NCI-H1436 (cell line): Measurements from ENCODE around the gene MPL.
A peak's percentile ranks its signal among the peaks of the same experiment; 100 is the strongest.

ENCODE experiments used
- DNase-seq: peaks from one replicate; lab custom pipeline; 2025; lab: John Stamatoyannopoulos, UW

MPL gene

GRCh38 chr1:43337588-43337987, at the start of gene MPL:
MPL (plus strand) TSS chr1:43337818; CDS start chr1:43337849, 31 bp downstream.
- DNase-seq, result no peak

DNA sequence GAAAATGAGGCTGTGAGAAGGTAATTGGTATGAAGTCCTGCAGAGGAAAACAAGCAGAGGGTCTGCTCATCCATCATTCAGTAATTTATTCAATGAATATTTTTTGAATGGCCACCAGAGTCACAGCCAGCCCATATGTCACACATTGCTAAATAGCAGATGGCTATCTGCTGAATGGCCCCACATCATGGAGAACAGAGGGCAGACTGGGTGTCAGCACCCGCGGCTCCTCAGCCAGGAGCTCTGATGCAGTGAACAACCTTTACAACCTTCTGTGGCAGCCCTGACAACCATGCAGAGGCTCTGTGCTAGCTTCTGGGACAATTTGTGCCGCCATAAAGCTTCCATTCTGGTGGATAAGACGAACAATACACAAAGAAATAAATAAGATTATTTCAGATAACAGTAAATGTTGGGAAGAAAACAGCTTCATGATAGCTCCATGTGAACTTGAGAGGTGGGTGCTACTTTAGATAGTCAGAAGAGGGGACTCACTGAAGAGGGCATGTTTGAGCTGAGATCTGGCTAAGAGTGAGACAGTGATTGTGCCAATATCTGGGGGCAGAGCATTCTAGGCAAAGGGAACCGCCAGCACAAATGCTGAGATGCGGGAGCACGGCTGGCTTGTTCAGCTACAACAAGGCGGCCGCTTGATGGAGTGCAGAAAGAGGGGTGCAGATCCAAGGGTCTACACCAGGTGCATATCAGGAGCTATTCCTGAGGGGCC, 49.4 kb upstream of the MPL start:
- no peak for DNase-seq

DNA sequence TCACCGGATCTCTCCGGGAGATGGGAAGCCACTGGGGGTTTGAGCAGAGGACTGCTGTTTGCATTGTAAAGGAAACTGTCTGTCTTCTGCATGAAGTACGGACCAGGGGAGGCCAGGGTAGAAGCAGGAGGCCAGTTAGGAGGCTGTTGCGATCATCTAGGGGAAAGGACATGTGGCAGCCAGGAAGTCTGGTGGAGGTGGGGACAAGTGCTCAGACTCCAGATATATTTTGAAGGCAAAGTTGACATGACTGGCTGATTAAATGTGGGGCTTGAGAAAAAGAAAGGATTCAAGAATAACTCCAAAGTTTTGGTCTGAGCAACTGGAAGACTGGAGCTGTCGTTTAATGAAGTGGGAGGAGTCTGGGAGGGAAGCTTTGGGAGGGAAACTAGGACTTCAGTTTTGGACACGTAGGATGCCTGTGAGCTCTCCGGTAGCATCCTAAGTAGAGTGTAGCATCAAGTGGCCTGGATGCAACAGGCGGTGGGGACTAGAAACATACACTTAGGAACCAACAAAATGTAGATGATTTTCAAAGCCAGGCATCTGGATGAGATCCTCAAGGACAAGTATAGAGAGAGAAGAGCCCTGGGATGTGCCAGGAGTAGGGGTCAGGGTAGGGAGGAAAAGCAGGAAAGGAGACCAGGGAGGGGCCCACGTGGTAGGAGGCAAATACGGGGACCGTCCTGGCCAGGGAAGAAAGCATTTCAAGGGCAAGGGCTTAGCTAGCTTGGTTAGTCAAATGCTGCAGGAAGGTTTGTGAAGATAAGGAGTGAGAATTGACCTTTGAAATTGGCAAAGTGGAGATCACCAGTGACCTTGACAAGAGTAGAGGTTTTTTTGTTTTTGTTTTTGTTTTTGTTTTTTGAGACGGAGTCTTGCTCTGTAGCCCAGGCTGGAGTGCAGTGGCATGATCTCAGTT, 48.6 kb upstream of the MPL start:
- DNase-seq, result no peak

DNA sequence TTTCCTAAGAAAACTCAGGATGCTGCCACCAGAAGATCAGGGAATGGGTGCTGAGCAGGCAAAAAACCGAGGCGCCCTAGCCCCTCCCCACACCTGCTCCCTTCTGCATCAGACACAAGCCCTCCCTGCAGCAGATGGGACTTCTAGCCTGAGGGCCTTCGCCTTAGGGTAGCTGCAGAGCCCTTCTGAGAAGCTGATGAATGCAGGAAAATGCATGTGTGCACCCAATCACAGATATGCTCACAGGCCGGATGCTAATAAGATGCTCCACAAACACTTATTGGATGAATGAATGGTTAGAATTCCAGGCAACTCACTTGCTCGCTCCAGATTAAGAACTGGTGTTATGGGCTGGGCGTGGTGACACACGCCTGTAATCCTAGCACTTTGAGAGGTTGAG, 45.4 kb upstream of the MPL start:
- no peak for DNase-seq

- no peak for DNase-seq
These were observed 44.9 kb upstream of the MPL start for GRCh38 chr1:43292679-43293078.

GRCh38 chr1:43293176-43293575, 44.4 kb upstream of the MPL start:
- no peak for DNase-seq

- no peak for DNase-seq
These were observed 43.5 kb upstream of the MPL start for GRCh38 chr1:43293896-43294760.

- no peak for DNase-seq
These were observed 42.9 kb upstream of the MPL start for GRCh38 chr1:43294761-43295160.

GRCh38 chr1:43296207-43296606, 41.4 kb upstream of the MPL start:
- no peak for DNase-seq

- no peak for DNase-seq
These were observed 39.6 kb upstream of the MPL start for GRCh38 chr1:43298055-43298454.

GRCh38 chr1:43299101-43299500, 38.5 kb upstream of the MPL start:
- no peak for DNase-seq

DNA sequence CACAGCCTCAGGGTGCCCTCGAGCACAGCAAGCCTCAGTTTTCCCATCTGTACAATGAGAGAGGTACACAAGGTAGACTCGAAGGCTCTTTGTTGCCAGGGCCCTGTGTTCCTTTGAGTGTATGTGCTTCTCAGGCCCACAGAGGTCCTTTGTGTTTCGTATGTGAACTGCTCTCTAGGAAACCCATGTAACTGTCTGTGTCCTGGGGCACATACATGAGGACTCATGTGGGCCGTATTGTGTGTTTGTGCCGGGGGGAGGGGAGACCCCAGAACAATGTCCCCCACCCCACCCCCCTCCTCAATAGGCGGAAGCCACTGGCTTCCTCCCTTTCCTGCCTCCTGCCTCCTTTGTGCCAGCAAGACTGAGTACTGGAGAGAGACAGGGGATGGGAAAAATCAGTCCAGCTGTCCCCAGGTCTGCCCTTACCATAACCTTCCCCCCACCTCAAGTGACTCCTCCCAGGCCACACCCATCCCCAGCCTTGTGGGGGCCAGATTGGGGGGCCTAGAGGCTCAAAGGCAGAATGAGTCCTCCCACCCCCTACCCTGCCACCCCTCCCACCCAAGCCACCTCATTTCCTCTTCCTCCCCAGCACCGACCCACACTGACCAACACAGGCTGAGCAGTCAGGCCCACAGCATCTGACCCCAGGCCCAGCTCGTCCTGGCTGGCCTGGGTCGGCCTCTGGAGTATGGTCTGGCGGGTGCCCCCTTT, 37.1 kb upstream of the MPL start, which contains the start of gene TIE1:
Gene TIE1 (plus strand): TSS at position 605 of the 717 bp plus-strand sequence. CDS start 90 bp downstream, at position 695.
- DNase-seq, result no peak

- no peak for DNase-seq
These were observed 35.4 kb upstream of the MPL start for GRCh38 chr1:43302201-43302600.

- DNase-seq, result no peak
These were observed 34.7 kb upstream of the MPL start for GRCh38 chr1:43302721-43303470.

- DNase-seq, result no peak
These were observed 33.9 kb upstream of the MPL start for GRCh38 chr1:43303471-43304313.

GRCh38 chr1:43304314-43304681, 33.3 kb upstream of the MPL start:
- peak; percentile 20 for DNase-seq

DNA sequence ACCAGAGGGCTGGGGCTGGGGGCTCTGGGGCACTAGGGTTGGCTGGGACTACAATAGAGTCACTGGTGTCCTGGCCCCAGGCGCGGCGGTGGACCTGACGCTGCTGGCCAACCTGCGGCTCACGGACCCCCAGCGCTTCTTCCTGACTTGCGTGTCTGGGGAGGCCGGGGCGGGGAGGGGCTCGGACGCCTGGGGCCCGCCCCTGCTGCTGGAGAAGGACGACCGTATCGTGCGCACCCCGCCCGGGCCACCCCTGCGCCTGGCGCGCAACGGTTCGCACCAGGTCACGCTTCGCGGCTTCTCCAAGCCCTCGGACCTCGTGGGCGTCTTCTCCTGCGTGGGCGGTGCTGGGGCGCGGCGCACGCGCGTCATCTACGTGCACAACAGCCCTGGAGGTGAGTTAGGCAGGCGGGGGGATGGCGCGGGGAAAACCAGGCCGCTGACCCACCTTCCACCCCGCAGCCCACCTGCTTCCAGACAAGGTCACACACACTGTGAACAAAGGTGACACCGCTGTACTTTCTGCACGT, 32.8 kb upstream of the MPL start:
- no peak for DNase-seq

- no peak for DNase-seq
These were observed 32.2 kb upstream of the MPL start for GRCh38 chr1:43305461-43305860.

DNA sequence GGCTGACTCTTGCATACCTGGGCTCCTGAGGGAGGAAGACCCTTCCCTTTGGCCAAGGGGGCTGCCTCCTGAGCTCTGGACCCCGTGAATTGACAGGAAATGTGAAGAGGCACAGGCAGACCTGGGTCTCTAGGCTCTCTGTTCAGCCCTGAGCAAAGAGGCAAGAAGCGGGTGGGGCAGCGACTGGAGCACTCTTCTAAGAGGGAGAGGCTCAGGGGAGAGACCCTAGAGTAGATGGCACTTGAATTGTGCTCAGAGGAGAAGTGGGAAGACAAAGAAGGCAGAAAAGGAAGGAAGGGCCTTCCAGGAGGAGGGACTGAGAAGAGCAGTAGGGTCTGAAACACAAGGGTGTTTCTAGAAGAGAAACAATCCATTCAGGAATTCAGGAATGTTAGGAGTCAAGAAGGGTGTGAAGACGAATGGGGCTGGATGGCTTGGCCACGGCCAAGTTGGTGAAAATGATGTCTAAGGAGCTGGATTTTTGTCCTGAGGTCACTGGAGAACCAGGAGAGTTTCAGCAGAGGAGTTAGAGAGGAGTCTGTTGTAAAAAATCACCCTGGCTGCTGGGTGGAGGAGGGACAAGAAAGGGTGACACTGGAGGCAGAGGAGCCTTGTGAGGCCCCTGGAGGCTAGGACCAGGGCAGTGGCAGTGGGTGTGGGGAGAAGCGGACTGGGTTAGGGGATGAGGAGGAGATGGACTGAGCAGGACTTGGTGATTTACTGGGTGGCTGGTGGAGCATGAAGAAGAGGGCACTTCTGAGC, 31.5 kb upstream of the MPL start:
- no peak for DNase-seq
